SK-N-MC (cell line): ENCODE measurements around the gene TUFM.

ENCODE experiments used
- EZH2 ChIP-seq: fragments of 200-600 bp; sonication (generic); IDR thresholded peaks from one replicate; pipeline ENCODE4 v1.6.1; 2017; ENCODE audit warnings: antibody characterized with exemption
- POLR2AphosphoS5 ChIP-seq: IDR thresholded peaks from 2 replicates; pipeline ENCODE4 v1.6.1; 2012; ENCODE audit warnings: mild to moderate bottlenecking, low read depth, low read length, borderline replicate concordance

DNA sequence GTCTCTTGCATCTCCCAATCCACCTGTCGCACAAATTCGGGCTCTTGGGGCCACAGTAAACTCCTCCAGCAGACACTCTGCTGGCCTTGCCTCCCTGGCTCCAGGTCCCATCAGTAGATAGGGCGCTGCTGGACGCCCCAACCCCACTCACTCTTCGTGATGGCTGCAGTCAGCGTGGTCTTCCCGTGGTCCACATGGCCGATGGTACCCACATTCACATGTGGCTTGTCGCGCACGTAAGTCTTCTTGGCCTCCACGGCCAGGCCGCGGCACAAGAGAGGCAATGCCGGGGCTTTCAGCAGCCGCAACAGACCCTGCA, 428 bp downstream of the TUFM start:
- TF ChIP-seq EZH2 (no peak), POLR2AphosphoS5 (no peak)
